DMS53 treated with DMSO at 0.1 percent for 48 hours (cell line): Measurements from ENCODE around the gene FICD.
A peak's percentile ranks its signal among the peaks of the same experiment; 100 is the strongest.

Experiments used
- DNase-seq: peaks from one replicate; lab custom pipeline; 2025; ENCODE audit not compliant: unreplicated experiment; lab: John Stamatoyannopoulos, UW

The FICD gene

GRCh38 chr12:108498136-108498535 lies 16.9 kb upstream of the FICD start:
- no peak for DNase-seq

GRCh38 chr12:108502922-108503321 lies 12.2 kb upstream of the FICD start:
- DNase-seq, result no peak

GRCh38 chr12:108505129-108505528 lies 9.9 kb upstream of the FICD start:
- no peak for DNase-seq

- no peak for DNase-seq
Observed at GRCh38 chr12:108507971-108508642, 7.0 kb upstream of the FICD start.

- DNase-seq, result no peak
Observed at GRCh38 chr12:108509806-108510205, 5.3 kb upstream of the FICD start.

GRCh38 chr12:108510836-108511235 lies 4.2 kb upstream of the FICD start:
- DNase-seq, result no peak

DNA sequence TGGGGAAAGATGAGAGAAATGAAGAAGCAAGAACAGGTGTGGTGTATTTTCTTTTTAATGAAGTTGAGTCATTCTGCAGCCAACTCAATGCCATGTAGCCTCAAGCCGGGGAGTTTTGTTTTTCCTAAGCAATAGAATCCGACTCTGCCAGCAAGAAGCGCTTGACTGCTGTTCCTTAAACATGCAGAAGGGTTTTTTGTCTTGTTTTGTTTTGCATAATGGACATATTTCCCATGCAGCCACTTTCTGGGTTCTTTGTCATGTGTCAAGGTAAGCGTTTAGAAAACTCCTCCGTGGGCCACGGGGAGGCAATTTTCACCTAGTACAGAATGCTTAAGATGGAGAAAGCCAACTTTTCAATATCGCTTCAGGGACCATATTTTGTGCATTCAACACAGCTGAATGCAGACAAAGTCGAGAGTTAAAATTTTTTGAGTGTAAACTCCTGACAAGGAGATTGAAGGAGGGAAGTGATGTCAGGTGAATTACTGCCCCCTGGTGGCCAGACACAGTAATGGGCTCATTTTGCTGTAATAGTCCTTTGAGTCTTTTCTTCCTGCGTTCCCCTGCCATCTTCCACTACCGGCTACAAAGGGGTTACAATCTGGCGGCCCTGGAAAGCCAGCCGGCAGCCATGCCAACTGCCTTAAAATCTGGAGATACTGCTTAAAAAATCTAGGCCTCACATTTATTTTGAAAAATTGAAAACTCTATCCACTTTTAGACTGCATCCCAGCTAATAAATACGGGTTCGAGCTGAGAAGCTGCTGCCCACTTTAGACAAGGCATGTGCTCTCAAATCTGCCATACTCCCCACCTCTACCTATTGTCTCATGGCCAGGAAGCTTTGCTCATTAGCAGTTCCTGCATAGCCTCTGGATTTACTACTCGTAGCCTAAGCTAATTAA lies 3.2 kb upstream of the FICD start:
- DNase-seq, result peak; percentile 62

- DNase-seq, result no peak
Observed at GRCh38 chr12:108514468-108514972, 557 bp upstream of the FICD start.

DNA sequence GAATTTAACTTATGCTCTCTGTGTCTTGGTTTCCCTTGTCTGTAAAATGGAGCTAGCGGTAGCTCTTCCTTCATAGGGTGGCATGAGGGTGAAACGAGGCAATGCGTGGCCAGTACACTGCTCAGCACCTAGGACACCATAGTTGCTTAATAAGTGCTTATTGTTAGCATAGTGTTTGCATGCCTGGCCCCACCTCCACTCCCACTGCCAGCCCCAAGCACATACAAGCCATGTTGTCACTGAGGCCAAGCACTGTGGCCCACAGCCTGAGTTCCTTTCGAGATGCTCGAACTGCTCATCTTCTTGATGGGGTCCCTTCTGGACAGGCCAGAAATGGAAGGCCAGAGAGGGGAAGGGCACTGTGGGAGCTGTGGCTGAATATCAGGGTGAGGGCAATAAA lies 839 bp downstream of the FICD start:
- DNase-seq, result no peak

- no peak for DNase-seq
Observed at GRCh38 chr12:108516511-108517275, 1.6 kb downstream of the FICD start.

GRCh38 chr12:108517288-108518100 lies 2.4 kb downstream of the FICD start:
- DNase-seq, result no peak

- no peak for DNase-seq
Observed at GRCh38 chr12:108518101-108518715, 3.1 kb downstream of the FICD start.

DNA sequence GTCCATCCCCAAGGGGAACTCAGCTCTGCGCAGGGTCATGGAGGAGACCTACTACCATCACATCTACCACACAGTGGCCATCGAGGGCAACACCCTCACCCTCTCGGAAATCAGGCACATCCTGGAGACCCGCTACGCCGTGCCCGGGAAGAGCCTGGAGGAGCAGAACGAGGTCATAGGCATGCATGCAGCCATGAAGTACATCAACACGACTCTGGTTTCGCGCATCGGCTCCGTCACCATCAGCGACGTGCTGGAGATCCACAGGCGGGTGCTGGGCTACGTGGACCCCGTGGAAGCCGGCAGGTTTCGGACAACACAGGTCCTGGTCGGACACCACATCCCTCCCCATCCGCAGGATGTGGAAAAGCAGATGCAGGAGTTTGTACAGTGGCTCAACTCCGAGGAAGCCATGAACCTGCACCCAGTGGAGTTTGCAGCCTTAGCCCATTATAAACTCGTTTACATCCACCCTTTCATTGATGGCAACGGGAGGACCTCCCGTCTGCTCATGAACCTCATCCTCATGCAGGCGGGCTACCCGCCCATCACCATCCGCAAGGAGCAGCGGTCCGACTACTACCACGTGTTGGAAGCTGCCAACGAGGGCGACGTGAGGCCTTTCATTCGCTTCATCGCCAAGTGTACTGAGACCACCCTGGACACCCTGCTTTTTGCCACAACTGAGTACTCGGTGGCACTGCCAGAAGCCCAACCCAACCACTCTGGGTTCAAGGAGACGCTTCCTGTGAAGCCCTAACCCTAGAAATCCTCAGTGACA lies 3.8 kb downstream of the FICD start:
- DNase-seq, result no peak

DNA sequence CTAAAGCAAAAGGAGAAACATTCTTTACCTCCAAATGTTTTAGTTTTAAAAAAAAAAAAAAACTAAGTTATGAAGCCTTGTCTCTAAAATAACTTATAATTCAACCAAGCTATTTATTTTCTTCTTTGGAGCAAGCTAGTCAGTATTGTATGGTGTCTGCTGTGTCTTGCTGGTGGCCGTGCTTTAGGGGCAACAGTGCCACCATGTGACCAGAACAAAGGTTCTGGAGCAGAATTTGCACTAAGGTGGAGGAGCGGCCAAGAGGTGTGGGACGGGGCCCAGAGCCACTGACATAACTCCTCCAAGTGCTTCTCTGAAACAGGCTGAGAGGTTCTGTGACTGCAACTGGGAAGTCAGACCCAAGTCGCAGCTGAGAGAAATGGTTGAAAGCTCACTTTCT lies 4.5 kb downstream of the FICD start:
- no peak for DNase-seq

- DNase-seq, result no peak
Observed at GRCh38 chr12:108523365-108523764, 8.3 kb downstream of the FICD start.

DNA sequence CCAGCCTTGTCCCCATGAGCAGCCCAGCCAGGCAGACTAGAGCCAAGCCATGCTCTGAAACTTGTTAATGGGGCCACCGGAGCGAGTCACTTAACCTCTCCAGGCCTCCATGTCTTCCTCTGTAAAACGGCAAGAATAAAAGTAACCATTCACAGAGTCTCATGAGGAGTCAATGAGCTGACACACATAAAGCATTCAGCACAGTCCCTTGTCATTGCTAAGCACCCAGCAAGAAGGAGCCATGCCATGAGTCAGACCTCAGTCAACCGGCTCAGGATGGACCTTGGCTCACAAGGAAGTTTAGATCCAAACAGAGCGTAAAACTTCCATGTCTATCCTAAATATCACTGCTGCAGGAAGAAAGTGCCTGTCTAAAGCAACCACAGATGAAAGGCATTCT lies 10.6 kb downstream of the FICD start:
- no peak for DNase-seq

DNA sequence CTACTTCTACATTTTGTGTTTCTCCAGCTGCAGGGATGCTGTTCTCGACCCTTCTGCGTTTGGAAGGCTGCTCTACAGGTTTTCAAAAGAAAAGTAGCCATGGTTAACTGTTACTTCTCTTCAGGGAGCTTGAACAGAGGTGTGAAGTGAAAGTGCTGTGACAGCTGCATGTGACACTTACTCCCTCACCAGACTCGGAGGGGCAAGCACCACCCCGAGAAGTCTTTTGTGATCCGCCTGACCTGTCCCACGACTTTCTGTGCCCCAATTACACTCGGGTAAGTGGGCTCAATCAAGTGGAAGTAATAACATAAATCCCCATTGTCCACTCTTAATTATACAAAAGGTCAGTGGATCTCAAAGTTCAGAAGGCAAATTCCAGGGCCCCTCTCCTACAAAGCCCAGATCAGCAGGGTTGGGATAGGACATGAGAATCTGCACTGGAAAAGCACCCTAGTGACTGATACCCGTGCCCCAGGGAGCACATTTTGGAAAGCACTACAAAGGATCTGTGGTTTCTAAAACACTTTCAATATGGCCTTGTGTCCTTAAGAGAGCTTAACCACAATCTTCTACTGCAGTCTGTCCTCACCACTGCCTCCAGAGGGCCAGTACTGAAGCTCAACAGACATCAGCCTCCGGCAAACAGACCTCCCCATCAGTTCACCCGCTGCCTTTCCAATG lies 11.5 kb downstream of the FICD start:
- no peak for DNase-seq

DNA sequence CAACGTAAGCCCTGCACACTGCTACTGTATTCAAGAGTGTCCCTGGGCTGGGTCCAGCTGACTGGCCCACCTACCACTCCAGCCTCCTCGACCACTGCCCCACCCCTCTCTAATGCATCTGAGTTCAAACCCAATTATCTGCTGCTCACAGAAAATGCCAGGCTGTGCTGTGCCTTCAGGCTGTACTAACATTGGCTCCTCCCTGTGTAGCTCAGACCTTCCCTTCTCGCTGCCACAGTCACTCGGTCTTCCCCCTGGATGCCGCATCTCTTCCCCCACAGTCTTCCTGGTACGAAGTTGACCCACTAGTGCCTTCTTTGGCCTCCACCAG lies 12.1 kb downstream of the FICD start:
- no peak for DNase-seq

DNA sequence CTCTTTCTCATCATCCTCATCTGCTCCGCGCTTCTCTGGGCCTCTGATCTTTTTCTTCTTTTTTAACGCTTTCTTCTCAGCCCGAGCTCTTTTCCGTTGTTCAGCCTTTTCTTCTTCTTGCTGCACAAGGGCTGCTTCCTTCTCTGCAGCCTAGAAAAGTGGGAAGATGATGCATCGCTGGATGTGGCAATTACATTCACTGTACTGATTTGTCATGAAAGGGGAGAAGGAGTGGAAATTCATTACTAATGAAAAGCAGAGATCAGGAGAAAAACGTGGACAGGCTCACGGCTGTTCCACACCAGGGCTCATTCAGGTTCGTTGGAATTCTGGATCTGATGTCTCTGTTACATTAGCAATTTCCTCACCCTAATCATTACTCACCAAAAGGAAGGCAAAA lies 15.1 kb downstream of the FICD start:
- no peak for DNase-seq
